K562 (cell line): ENCODE measurements around the gene ARMC7. TPM values are rescaled to one million over a fixed set of nuclear protein-coding genes. Genes with fewer than 3 reads are reported as not detected.

ENCODE experiments used
- ATF7 ChIP-seq: fragments of 450-650 bp; IDR thresholded peaks from 2 replicates; pipeline ENCODE4 v1.7.1; 2014; ENCODE audit warnings: mild to moderate bottlenecking, moderate library complexity
- BDP1 ChIP-seq: IDR thresholded peaks from 3 replicates; pipeline ENCODE4 v1.6.1; 2011; ENCODE audit not compliant: insufficient read length, insufficient read depth
- BMI1 ChIP-seq: fragments of 150-350 bp; IDR thresholded peaks from 2 replicates; pipeline ENCODE4 v1.6.1; 2014; ENCODE audit warnings: low read length
- CHAMP1 ChIP-seq: fragments of 450-650 bp; IDR thresholded peaks from 2 replicates; pipeline ENCODE4 v1.6.1; 2016; ENCODE audit warnings: mild to moderate bottlenecking
- CTBP1 ChIP-seq: fragments of 450-650 bp; IDR thresholded peaks from 2 replicates; pipeline ENCODE4 v1.6.1; 2016; ENCODE audit warnings: borderline replicate concordance
- ESRRB ChIP-seq: fragments of 250-450 bp; sonication (Bioruptor Pico); IDR thresholded peaks from 2 replicates; pipeline ENCODE4 v1.5.0; 2020; ENCODE audit warnings: mild to moderate bottlenecking, moderate library complexity, borderline replicate concordance
- HMBOX1 ChIP-seq: sonication (generic); IDR thresholded peaks from 2 replicates; pipeline ENCODE4 v1.6.1; 2016
- KAT2B ChIP-seq: IDR thresholded peaks from one replicate; pipeline ENCODE4 v1.6.1; 2012; ENCODE audit warnings: low read depth, mild to moderate bottlenecking, control low read depth, inconsistent platforms, low read length, moderate library complexity
- NFRKB ChIP-seq: fragments of 450-650 bp; IDR thresholded peaks from 2 replicates; pipeline ENCODE4 v1.6.1; 2016; ENCODE audit warnings: low read depth
- NR2C2 ChIP-seq, 2 experiments: fragments of 200-800 bp in 1 of 2; sonication (Bioruptor generic) in 1 of 2; sonication (generic) in 1 of 2; formaldehyde crosslinking in 1 of 2; IDR thresholded peaks; 2 replicates each; pipeline versions ENCODE4 v1.6.1 to v1.8.0; 2016 to 2022; ENCODE audit warnings: mild to moderate bottlenecking in 1 of 2, missing compliant biosample characterization in 1 of 2, missing genetic modification characterization in 1 of 2, missing genetic modification reagents in 1 of 2
- PTRF ChIP-seq: fragments of 450-650 bp; IDR thresholded peaks from 2 replicates; pipeline ENCODE4 v1.6.1; 2016; ENCODE audit warnings: mild to moderate bottlenecking, missing genetic modification characterization, missing compliant biosample characterization
- RHOXF2B ChIP-seq: fragments of 250-450 bp; sonication (Bioruptor Pico); conservative IDR thresholded peaks from 2 replicates; pipeline ENCODE4 v1.5.1; 2021
- RNF2 ChIP-seq: sonication (generic); IDR thresholded peaks from 2 replicates; pipeline ENCODE4 v1.6.1; 2016
- TFAM ChIP-seq: fragments of 250-450 bp; sonication (Bioruptor Pico); conservative IDR thresholded peaks from 2 replicates; pipeline ENCODE4 v1.5.0; 2021; ENCODE audit warnings: mild to moderate bottlenecking, moderate library complexity
- YY1 ChIP-seq, 3 experiments: IDR thresholded peaks; 2 replicates each; pipeline ENCODE4 v1.6.1; 2011; ENCODE audit warnings: low read length in 2 of 3, mild to moderate bottlenecking in 2 of 3, moderate library complexity in 2 of 3, borderline replicate concordance in 1 of 3, control low read depth in 1 of 3, low read depth in 1 of 3; ENCODE audit not compliant: insufficient read depth in 3 of 3, insufficient replicate concordance in 2 of 3, control insufficient read depth in 1 of 3, insufficient read length in 1 of 3; ENCODE audit errors: extremely low read depth in 1 of 3
- ZBTB17 ChIP-seq: fragments of 450-650 bp; formaldehyde crosslinking; IDR thresholded peaks from 2 replicates; pipeline ENCODE4 v1.4.0; 2020; ENCODE audit warnings: mild to moderate bottlenecking
- ZFX ChIP-seq: sonication (generic); formaldehyde crosslinking; IDR thresholded peaks from 2 replicates; pipeline ENCODE4 v1.8.0; 2022; ENCODE audit warnings: mild to moderate bottlenecking, missing genetic modification reagents, moderate library complexity
- ZNF263 ChIP-seq: sonication (generic); formaldehyde crosslinking; IDR thresholded peaks from 2 replicates; pipeline ENCODE4 v1.8.0; 2022; ENCODE audit warnings: mild to moderate bottlenecking, missing genetic modification reagents, borderline replicate concordance
- ZNF280B ChIP-seq: fragments of 250-450 bp; sonication (Bioruptor Pico); IDR thresholded peaks from 2 replicates; pipeline ENCODE4 v1.5.1; 2021; ENCODE audit warnings: mild to moderate bottlenecking
- ZNF3 ChIP-seq: fragments of 250-450 bp; sonication (Bioruptor Pico); IDR thresholded peaks from 2 replicates; pipeline ENCODE4 v1.5.0; 2021; ENCODE audit warnings: mild to moderate bottlenecking, moderate library complexity
- ZNF311 ChIP-seq: fragments of 250-450 bp; sonication (Bioruptor Pico); IDR thresholded peaks from 2 replicates; pipeline ENCODE4 v1.4.0; 2020; ENCODE audit warnings: mild to moderate bottlenecking, moderate library complexity
- polyA plus RNA-seq, 8 experiments: library from polyadenylated mRNA; depleted of rRNA in 4 of 8; stranded (reverse) in 5 of 8; unstranded in 3 of 8; fragments of >200 nt; fragmentation: Nextera tagmentation in 2 of 8; fragmentation: Illumina TruSeq in 1 of 8; extraction: Ambion mirVana in 2 of 8; extraction: Trizol in 1 of 8; gene quantifications; 2 replicates each; pipeline versions ENCODE4 v1.2.1 to v1.2.3, GENCODE V29; 2011 to 2014; ENCODE audit warnings: inconsistent platforms in 1 of 8, missing spikeins in 1 of 8
- total RNA-seq, 7 experiments: library from RNA; depleted of rRNA in 6 of 7; stranded (reverse); fragments of >200 nt in 6 of 7; fragmentation: Illumina TruSeq in 2 of 7; extraction: Trizol in 2 of 7; gene quantifications; 2 replicates each; pipeline versions ENCODE4 v1.2.1 to v1.2.3, GENCODE V29; 2011 to 2021; ENCODE audit warnings: low replicate concordance in 1 of 7
- TF ChIP-seq, protein P1 (sequence below): sonication (generic); formaldehyde crosslinking; IDR thresholded peaks from 2 replicates; pipeline ENCODE4 v1.8.0; 2022; ENCODE audit warnings: mild to moderate bottlenecking, low read depth, missing genetic modification reagents

Gene ARMC7
- total and polyA plus RNA-seq, 9 of the 15 experiments (the other 6 are each of a cell fraction or from before 2014, with no cell fraction given): 1.4 to 15.2 (median 5.9) TPM

DNA sequence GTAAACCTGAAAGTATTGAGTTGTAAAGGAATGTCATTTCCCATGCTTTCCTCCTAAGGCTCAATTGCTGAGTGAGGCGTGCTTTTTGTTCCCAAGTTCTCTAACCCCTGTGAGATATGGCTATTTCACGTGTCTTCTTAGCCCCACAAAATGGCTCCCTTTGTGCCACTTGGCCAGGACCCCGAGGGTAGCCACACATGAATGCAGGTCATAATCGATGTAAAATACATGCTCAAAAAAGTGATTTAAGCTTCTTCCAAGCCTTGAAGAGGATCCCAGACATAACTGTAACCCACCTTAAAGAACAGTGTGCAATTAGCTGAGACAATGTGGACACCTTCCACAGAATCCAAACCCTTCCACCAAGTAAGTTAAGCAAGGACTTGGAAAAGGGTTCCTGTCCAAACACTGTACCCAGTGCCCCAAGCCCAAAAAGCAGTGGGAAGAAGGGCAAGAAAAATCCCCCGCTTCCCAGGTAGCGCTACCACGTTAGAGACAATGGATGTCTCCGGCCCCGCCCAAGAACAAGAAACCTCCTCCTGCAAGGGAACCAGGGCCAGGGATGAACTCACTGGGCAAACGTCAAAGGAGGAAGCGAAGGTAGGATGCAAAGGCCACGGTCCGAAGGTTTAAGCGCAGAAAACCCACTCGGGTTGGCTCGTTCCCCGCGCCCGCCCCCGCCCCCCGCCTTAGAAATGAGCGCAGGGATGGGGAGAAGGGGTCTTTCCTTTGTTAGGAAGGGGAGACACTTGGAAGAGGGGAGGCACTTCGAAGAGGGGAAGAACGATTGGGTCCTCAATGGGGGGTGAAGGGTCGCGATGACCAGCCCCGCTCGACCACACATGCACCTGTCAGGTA, 43.4 kb downstream of the ARMC7 start (continued):
- no peak for TF ChIP-seq HMBOX1
- TF ChIP-seq ATF7: no peak
- TF ChIP-seq, protein P1, sequence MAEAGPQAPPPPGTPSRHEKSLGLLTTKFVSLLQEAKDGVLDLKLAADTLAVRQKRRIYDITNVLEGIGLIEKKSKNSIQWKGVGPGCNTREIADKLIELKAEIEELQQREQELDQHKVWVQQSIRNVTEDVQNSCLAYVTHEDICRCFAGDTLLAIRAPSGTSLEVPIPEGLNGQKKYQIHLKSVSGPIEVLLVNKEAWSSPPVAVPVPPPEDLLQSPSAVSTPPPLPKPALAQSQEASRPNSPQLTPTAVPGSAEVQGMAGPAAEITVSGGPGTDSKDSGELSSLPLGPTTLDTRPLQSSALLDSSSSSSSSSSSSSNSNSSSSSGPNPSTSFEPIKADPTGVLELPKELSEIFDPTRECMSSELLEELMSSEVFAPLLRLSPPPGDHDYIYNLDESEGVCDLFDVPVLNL (CRISPR knock-in tag): no peak
- no peak for TF ChIP-seq KAT2B
- TF ChIP-seq CHAMP1: no peak
- TF ChIP-seq BMI1: no peak
- peak; percentile 45; the same call in 1 of the 2 replicates for TF ChIP-seq CTBP1
- TF ChIP-seq RHOXF2B (CRISPR knock-in tag): no peak
- no peak for TF ChIP-seq ZFX (CRISPR knock-in tag)
- TF ChIP-seq BDP1: no peak
- TF ChIP-seq ZNF263: 0 out of 2 replicates have a peak, but pooled peaks have one; percentile 11
- 0 out of 2 replicates have a peak, but pooled peaks have one; percentile 39 for TF ChIP-seq ZBTB17 (CRISPR knock-in tag)
- TF ChIP-seq NFRKB: 0 out of 2 replicates have a peak, but pooled peaks have one; percentile 27
- TF ChIP-seq ZNF3 (CRISPR knock-in tag): no peak
- TF ChIP-seq RNF2: no peak
- no peak for TF ChIP-seq TFAM (CRISPR knock-in tag)
- TF ChIP-seq NR2C2 (CRISPR knock-in tag; IDR thresholded peaks at IDR 0.05): no peak
- 0 out of 2 replicates have a peak, but pooled peaks have one; percentile 36 for TF ChIP-seq NR2C2 (tag; IDR thresholded peaks at IDR 0.05)
- no peak for TF ChIP-seq ZNF280B
- TF ChIP-seq ESRRB (CRISPR knock-in tag): no peak
- peak in 2 of 3 experiments; percentile 45 to 89 for TF ChIP-seq YY1 (IDR thresholded peaks at IDR 0.05; ENCODE audit: borderline replicate concordance in 1 of 3, control insufficient read depth in 1 of 3, extremely low read depth in 1 of 3, insufficient read depth in 3 of 3, insufficient read length in 1 of 3, insufficient replicate concordance in 2 of 3, low read depth in 1 of 3, low read length in 2 of 3)
- TF ChIP-seq ZNF311 (CRISPR knock-in tag): peak; percentile 55; the same call in 1 of the 2 replicates
- 0 out of 2 replicates have a peak, but pooled peaks have one; percentile 50 for TF ChIP-seq PTRF (tag)
